ENCODE measurements around the gene HCK.

Gene HCK

DNA sequence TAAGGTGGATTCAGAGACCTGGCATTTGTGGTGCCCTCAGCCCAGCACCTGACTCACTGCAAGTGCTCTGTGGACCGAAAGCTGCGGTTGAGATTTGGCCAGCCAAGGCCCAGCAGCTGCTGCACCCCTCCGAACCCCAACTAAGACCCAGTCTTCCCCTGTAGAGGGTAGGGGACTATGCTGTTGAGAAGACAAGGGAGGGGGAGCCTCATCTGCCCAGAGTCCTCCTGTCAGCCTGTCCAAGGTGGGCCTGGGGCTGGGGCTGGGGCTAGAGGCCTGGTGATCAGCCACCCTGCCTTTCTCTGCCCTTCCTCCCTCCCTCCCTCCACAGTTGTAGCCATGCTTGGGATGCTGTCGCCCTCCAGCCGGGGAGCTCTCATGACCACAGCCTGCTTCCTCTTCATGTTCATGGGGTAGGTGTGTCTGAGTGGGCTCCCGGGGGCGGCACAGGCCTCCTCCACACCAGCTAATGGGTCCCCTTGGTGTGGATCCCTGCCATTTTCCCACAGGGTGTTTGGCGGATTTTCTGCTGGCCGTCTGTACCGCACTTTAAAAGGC, 98.3 kb downstream of the HCK start:
- no peak overlapping the region for H3K27ac ChIP-seq

More for the DNA sequence above, 98.3 kb downstream of the HCK start:
- DNase-seq (ENCODE audit: low read depth, low spot score): no peak

Measured in epithelial cell of prostate (primary cell).